Measurements from ENCODE around the gene S100P.

Gene S100P

DNA sequence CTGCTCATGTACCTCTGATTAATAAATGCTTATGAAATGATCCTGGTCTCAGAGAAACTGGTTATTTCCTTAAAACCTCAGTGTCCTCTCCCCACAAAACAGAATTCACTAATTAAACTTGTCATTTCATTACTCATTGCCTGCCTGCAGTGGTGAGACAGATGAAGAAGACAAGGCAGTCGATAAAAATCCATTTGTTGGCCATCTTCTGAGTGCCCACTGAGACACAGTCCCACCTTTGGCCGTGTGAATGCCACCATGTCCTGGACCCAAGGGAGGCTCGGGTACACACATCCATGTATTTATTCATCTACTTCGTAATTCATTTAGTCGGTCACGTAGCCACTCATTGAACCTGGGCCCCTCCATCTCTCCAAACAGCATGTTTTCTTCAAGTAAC, 3.5 kb downstream of the S100P start:
- no peak overlapping the region for H2AFZ ChIP-seq (ENCODE audit: low read length)
- H3F3A ChIP-seq (ENCODE audit: insufficient read depth, low read length), result no peaks in the 10 kb centered on the region
- no peaks in the 10 kb centered on the region for H3K9me3 ChIP-seq (ENCODE audit: low read length)
- H3K27me3 ChIP-seq (ENCODE audit: insufficient read depth, low read length), result no peaks in the 10 kb centered on the region
- no peak overlapping the region for H3K4me2 ChIP-seq (ENCODE audit: low read length)
- H3K79me2 ChIP-seq (ENCODE audit: insufficient read depth, low read length), result no peaks in the 10 kb centered on the region
- no peaks in the 10 kb centered on the region for H4K20me1 ChIP-seq (ENCODE audit: insufficient read depth, low read length)
- H3K4me3 ChIP-seq (ENCODE audit: low read depth, low read length, poor library complexity, severe bottlenecking), result no peak overlapping the region
- H3K4me1 ChIP-seq (ENCODE audit: insufficient read depth, low read length, severe bottlenecking), result no peaks in the 10 kb centered on the region
- H3K9me2 ChIP-seq (ENCODE audit: low read depth, low read length), result no peaks in the 10 kb centered on the region
- H3K36me3 ChIP-seq (ENCODE audit: insufficient read depth, low read length), result no peaks in the 10 kb centered on the region
- H3K27ac ChIP-seq (ENCODE audit: low read depth, low read length, poor library complexity, severe bottlenecking), result no peak overlapping the region
- no peak overlapping the region for H3K9ac ChIP-seq (ENCODE audit: low read length)
- TF ChIP-seq CTCF (IDR thresholded peaks at IDR 0.05; ENCODE audit: low read length), result no peak
- no peak for TF ChIP-seq EZH2 (IDR thresholded peaks at IDR 0.05; ENCODE audit: borderline replicate concordance, low read length)

GRCh38 chr4:6699388-6699787, 5.7 kb downstream of the S100P start:
- Histone ChIP-seq H3K27ac (ENCODE audit: low read depth, low read length, poor library complexity, severe bottlenecking) (no peak overlapping the region), H3K9ac (ENCODE audit: low read length) (no peak overlapping the region), H3K4me3 (ENCODE audit: low read depth, low read length, poor library complexity, severe bottlenecking) (no peak overlapping the region), H4K20me1 (ENCODE audit: insufficient read depth, low read length) (no peaks in the 10 kb centered on the region), H3K9me2 (ENCODE audit: low read depth, low read length) (no peaks in the 10 kb centered on the region), H3K79me2 (ENCODE audit: insufficient read depth, low read length) (no peaks in the 10 kb centered on the region), H3K27me3 (ENCODE audit: insufficient read depth, low read length) (no peaks in the 10 kb centered on the region), H3K4me1 (ENCODE audit: insufficient read depth, low read length, severe bottlenecking) (no peaks in the 10 kb centered on the region), H3F3A (ENCODE audit: insufficient read depth, low read length) (no peaks in the 10 kb centered on the region), H3K9me3 (ENCODE audit: low read length) (no peaks in the 10 kb centered on the region), H3K4me2 (ENCODE audit: low read length) (no peak overlapping the region), H2AFZ (ENCODE audit: low read length) (no peak overlapping the region), H3K36me3 (ENCODE audit: insufficient read depth, low read length) (no peaks in the 10 kb centered on the region; the same call in 1 of the 2 replicates)
- TF ChIP-seq EZH2 (IDR thresholded peaks at IDR 0.05; ENCODE audit: borderline replicate concordance, low read length) (no peak), CTCF (IDR thresholded peaks at IDR 0.05; ENCODE audit: low read length) (no peak)

DNA sequence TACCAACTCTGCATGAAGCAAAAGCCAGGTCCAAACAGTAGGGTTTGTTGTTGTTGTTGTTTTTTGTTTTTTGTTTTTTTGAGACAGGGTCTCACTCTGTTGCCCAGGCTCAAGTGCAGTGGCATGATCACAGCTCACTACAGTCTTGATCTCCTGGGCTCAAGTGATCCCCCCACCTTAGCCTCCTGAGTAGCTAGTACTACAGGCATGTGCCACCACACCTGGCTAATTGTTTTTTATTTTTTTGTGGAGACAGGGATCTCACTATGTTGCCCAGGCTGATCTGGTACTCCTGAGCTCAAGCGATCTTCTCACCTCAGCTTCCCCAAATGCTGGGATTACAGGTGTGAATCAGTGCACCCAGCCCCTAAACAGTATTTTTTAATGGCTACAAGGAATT, 6.2 kb downstream of the S100P start:
- no peak overlapping the region for H3K27ac ChIP-seq (ENCODE audit: low read depth, low read length, poor library complexity, severe bottlenecking)
- H3K4me3 ChIP-seq (ENCODE audit: low read depth, low read length, poor library complexity, severe bottlenecking), result no peak overlapping the region
- no peak overlapping the region for H2AFZ ChIP-seq (ENCODE audit: low read length)
- no peaks in the 10 kb centered on the region for H3K9me2 ChIP-seq (ENCODE audit: low read depth, low read length)
- H3F3A ChIP-seq (ENCODE audit: insufficient read depth, low read length), result no peaks in the 10 kb centered on the region
- no peaks in the 10 kb centered on the region for H3K4me1 ChIP-seq (ENCODE audit: insufficient read depth, low read length, severe bottlenecking)
- H3K9me3 ChIP-seq (ENCODE audit: low read length), result no peaks in the 10 kb centered on the region
- no peak overlapping the region for H3K4me2 ChIP-seq (ENCODE audit: low read length)
- TF ChIP-seq EZH2 (IDR thresholded peaks at IDR 0.05; ENCODE audit: borderline replicate concordance, low read length), result no peak
- no peaks in the 10 kb centered on the region for H4K20me1 ChIP-seq (ENCODE audit: insufficient read depth, low read length)
- no peaks in the 10 kb centered on the region for H3K27me3 ChIP-seq (ENCODE audit: insufficient read depth, low read length)
- H3K79me2 ChIP-seq (ENCODE audit: insufficient read depth, low read length), result no peaks in the 10 kb centered on the region
- H3K36me3 ChIP-seq (ENCODE audit: insufficient read depth, low read length), result no peaks in the 10 kb centered on the region; the same call in 1 of the 2 replicates
- no peak overlapping the region for H3K9ac ChIP-seq (ENCODE audit: low read length)

DNA sequence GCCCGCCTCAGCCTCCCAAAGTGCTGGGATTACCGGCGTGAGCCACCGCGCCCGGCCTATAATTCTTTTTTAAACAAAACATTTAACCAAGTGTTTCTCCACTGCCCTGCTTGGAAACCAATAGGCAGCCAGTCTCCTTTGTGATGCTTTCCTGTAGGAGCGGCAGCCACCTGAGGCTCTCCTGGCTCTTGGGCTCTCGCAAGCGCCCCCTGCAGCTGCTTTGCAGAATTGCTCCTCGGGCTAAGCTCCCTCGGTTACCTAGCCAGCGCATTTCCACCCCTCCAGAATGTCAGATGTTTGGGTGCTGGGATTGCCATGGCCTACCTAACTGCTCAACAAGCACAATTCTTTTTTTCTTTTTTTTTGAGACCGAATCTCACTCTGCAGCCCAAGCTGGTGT, 7.7 kb downstream of the S100P start:
- Histone ChIP-seq H3K79me2 (ENCODE audit: insufficient read depth, low read length) (no peaks in the 10 kb centered on the region), H3K27ac (ENCODE audit: low read depth, low read length, poor library complexity, severe bottlenecking) (no peak overlapping the region), H2AFZ (ENCODE audit: low read length) (no peak overlapping the region), H3K9me3 (ENCODE audit: low read length) (no peaks in the 10 kb centered on the region), H4K20me1 (ENCODE audit: insufficient read depth, low read length) (no peaks in the 10 kb centered on the region), H3F3A (ENCODE audit: insufficient read depth, low read length) (no peaks in the 10 kb centered on the region), H3K9me2 (ENCODE audit: low read depth, low read length) (no peaks in the 10 kb centered on the region), H3K27me3 (ENCODE audit: insufficient read depth, low read length) (no peaks in the 10 kb centered on the region), H3K4me3 (ENCODE audit: low read depth, low read length, poor library complexity, severe bottlenecking) (no peak overlapping the region), H3K9ac (ENCODE audit: low read length) (no peak overlapping the region), H3K36me3 (ENCODE audit: insufficient read depth, low read length) (peaks cover 4% of the 10 kb centered on the region; the same call in 1 of the 2 replicates), H3K4me2 (ENCODE audit: low read length) (no peak overlapping the region), H3K4me1 (ENCODE audit: insufficient read depth, low read length, severe bottlenecking) (no peaks in the 10 kb centered on the region)
- TF ChIP-seq EZH2 (IDR thresholded peaks at IDR 0.05; ENCODE audit: borderline replicate concordance, low read length) (no peak), CTCF (IDR thresholded peaks at IDR 0.05; ENCODE audit: low read length) (no peak; the same call in 1 of the 2 replicates)

Measured in OCI-LY1 (cell line).